SH-SY5Y (cell line): ENCODE measurements around the gene GFOD1.

Source experiments
- GATA2 ChIP-seq: IDR thresholded peaks from 2 replicates; pipeline ENCODE4 v1.6.1; 2011; ENCODE audit warnings: mild to moderate bottlenecking, low read depth, low read length
- GATA3 ChIP-seq: IDR thresholded peaks from 2 replicates; pipeline ENCODE4 v1.6.1; 2011; ENCODE audit warnings: low read depth, mild to moderate bottlenecking, low read length, moderate library complexity

- TF ChIP-seq GATA2 (no peak), GATA3 (no peak)
Observed at GRCh38 chr6:13368079-13368730, 119.2 kb downstream of the GFOD1 start.
